GM19240 (cell line): ENCODE data around the gene HLA-DRB5.
"Not testable (repeated sequence)": the region's sequence is repeated elsewhere in the genome, so short reads cannot be mapped to it uniquely, and the experiment has no call there.

Experiments
- DNase-seq: peaks from one replicate; pipeline ENCODE4 v3.0.0; 2011; ENCODE audit warnings: low spot score; ENCODE audit not compliant: insufficient read length

The HLA-DRB5 gene

DNA sequence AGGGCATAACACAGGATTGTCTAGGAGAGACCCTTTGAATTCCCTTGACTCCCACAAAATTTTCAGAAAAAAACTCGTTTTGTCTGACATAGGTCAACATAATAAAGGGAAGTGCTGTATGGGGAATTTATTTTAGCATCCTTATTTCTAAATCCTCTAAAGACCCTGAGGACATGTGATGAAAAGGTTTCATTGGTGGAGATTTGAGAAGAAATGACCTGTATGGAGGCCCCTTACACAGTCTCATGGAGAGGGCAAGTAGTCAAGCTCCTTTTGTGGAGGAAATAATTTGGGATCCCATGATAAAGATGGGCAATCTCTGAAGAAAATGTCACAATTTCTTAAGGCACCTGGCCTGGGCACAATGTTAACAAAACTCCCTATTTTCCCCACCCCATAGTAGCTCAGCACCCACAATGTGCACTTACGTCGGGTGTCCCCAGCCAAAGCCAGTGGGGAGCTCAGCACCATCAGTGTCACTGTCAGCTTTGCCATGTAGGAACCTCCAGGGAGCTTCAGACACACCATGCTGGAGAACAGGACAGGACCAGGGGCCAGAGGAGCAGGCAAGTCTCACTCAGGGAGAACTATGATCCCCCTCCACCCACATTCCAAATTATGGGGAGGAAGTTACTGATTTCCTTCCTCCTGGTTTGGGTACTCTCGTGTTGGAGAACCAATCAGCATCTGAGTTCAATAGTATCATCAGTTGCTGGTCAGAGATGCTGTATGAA, at the start of gene HLA-DRB5:
Gene HLA-DRB5, minus strand, starts transcription at position 591 of the 734 bp plus-strand sequence. Its CDS starts 63 bp downstream, at position 528.
- peak; percentile 13 for DNase-seq

DNA sequence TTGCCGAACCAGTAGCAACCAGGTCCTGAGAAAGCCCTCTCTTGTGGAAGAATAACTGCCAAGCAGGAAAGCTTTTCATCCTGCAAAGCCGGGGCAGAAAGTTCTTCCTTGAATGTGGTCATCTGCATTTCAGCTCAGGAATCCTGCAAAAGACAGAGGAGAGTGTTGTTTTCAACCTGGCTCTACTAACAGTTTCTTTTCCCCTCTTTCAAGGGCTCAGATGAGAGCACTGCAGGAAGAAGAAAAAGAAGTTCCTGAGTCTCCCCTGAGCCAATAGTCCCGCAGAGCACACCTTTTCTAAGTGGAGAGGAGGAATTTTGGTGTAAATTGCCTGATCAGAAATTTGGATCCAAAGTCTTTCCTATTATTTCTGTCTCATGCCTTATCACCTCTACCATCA, 48.9 kb upstream of the HLA-DRB5 start:
- no peak for DNase-seq

DNA sequence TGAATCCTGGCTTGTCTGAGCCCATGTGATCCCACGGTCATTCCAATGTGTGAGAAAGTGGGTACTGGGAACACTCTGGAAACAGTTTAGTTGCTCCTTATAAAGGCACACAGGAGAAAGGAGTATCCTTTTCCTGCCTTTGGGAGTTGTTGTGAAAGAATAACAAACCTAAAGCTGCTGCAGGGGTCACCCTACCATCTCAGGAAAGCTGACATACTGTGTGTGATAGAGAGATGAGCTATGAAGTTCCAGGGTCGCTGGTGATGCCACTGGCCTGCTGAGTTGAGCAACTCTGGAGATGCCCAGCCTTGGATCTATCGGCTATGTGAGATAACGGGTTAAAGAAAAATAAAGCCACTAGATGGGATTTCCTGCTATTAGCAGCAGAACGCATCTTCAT, 47.4 kb upstream of the HLA-DRB5 start:
- not testable (repeated sequence) for DNase-seq

DNA sequence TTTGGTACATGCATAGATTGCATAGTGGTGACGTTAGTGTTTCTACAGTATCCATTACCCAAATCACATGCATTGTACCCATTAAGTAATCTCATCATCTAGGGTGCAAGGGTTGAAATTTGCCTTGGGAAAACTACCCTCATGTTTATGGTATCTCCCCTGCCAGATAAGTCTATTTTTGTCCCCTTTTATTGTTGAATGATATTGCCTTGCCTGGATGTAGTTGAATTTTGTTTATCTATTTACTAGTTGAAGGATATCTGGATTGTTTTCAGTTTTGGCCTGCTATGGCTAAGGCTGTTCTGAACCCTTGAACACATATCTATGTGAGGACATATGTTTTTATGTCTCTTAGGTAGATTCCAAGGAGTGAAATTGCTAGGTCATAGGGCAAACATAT, 46.2 kb upstream of the HLA-DRB5 start:
- DNase-seq: no peak

DNA sequence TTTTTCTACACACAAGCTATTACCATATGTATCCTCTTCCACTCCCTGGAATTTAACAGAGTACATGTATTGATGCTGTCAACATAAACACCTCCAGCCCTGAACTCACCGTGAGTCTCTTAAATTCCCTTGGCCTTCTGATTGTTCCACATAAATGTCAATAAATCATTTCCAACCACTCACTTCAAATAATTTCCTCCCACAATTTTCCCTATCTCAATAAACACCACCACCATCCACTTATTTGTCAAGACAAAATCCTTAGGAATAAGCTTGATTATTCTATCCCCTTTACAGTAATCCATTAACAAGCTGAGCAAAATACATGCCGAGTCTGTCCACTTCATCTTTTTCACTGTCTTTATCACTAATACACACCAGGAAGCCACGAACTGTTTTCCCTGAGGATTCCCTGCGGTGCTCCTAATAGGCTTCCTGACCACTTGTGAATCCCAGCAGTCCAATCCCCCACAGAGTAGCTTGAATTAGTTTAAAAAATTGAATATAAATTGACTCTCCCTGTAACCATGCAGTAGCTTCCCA, 40.3 kb upstream of the HLA-DRB5 start:
- no peak for DNase-seq

DNA sequence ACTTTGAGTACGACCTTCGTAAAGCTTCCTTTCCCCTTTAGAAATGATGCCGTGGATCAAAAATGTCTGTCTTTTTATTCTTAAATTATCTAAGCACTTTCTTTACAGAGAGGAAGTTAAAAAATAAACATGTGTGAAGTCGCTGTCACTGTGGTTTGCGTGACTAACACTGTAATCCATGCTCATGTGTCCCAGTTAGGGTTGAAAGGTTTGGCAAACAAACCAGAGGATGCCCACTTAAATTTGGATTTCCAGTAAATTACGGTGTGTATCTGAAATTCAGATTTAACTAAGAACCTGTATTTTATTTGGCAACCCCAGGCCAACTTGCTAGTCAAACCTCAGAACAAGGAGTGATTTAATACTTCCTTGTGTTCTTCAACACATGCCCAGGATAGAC, 38.5 kb upstream of the HLA-DRB5 start:
- DNase-seq: no peak

DNA sequence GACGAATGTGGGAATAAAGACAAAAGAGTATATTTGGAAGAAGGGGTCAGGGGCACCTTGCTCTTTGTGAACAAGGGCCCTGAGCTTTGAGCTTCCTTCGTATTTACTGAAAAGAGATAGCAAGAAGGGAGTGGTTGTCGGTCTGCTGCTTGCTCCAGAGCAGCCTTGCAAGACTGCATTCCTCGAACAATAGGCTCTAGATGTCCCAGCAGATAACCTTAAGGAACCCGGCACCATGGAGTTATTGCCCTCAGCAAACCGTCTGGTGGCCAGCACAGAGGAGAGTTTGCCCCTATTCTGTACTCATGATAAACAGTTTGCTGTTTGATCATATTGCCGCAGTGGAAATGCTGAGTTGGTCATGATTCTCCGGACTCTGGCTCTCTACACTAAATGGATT, 36.9 kb upstream of the HLA-DRB5 start:
- no peak for DNase-seq

DNA sequence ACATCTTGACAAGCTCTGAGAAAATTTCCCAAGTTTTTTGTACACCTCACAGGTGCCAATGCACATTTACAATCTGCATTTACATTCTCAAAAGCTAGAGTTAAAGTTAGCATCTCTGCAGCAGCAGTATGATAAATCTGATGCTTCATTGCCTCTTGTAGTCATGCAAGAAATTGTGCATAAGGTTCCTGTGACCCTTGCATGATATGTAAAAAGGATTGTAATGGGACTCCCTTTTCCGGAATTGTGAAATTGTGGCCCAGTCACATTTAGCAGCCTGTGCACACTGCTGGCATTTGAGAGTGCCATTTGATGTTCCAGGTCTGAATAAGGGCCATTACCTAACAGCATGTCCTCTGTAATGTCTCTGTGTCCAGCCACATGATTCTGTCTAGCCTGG, 35.4 kb upstream of the HLA-DRB5 start:
- no peak for DNase-seq

DNA sequence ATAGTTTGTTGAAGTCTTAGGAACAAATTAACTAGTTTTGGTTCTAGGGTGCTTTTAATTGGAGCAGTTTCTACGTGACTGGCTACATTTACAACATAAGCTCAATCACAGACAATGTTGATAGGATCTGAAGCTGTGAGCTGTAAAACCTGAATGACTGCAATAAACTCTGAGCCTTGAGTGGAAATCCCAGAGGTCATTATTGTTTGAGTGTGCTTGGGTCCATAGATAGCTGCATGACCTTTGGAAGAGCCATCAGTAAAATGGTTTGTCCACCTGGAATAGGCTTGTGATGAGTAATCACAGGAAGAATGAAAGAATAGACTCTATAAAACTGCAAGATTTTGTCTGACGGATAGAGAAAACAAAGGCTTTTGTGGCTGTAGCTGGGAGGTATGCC, 32.9 kb upstream of the HLA-DRB5 start:
- DNase-seq: no peak

DNA sequence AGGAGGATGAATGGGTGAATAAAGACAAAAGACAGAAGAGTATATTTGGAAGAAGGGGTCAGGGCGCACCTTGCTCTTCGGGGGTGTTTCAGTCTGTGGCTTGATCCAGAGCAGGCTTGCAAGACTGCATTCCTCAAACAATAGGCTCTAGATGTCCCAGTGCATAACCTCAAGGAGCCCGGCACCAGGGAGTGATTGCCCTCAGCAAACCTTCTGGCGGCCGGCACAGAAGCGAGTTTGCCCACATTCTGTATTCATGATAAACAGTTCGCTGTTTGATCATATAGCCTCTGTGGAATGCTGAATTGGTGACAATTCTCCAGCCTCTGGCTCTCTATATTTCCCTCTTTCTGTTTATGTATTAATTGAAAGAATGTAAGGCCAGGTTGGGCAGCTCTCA, 29.7 kb upstream of the HLA-DRB5 start:
- no peak for DNase-seq

DNA sequence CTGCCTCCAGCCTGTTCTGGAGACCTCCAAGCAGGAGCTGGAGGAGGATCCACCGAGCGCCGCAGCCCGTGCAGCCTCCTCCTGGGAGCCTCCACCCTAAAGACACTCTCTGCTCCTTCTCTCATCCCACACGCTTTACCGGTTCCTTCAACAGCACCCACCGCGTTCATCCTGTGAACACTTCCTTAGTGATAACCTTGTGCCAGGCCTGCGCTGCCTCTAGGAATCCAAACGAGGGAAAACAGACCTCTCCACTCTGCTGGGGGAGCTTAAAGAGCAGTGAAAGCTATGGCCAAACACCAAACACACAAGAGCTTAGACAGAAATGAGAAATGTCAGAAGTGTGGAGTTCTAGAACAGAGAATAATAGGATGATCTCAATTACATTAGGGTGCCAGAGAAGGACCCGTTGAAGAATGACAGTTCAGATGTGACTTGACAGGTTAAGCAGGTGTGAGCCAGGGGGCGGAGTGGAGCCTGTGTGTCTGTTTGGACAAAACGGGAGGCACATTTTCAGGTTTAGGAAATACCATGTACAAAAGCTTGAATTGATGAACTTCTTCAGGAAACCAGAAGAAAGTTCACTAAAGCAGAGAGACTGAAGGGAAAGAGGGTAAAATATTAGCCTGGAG, 28.5 kb upstream of the HLA-DRB5 start:
- DNase-seq: no peak

DNA sequence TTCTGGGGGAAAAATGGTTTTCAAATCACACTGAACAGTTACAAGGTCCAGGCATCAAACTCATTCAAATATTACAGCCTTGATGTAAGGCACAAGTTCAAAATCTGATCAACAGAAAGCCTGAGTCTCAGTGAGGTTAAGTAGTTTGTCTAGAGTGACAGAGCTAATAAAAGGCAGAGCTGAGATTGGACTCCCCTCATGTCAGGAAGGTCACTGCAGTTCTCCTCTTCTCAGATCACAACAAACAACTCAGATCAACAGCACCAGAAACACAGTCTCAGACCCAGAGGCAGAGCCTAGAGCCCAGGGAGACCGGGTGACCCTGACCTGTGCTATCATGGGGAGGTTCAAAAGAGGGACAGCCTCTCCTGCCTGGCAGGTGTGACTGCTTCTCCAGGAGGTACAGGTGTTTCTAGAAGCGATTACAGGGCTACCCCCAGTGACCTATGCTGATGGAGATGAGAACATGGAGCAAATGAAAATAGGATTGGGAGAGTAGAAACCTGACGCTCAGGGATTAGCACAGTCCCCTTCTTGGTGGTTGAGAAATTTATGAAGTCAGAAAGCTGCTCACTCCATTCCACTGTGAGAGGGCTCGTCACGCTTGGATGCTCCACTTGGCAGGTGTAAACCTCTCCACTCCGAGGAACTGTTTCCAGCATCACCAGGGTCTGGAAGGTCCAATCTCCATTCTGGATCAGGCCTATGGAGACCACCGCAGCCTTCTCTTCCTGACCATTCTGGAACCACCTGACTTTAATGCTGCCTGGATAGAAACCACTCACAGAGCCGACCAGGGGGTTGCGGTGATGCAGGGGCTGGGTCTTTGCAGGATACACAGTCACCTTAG, 24.3 kb upstream of the HLA-DRB5 start:
- DNase-seq: no peak

DNA sequence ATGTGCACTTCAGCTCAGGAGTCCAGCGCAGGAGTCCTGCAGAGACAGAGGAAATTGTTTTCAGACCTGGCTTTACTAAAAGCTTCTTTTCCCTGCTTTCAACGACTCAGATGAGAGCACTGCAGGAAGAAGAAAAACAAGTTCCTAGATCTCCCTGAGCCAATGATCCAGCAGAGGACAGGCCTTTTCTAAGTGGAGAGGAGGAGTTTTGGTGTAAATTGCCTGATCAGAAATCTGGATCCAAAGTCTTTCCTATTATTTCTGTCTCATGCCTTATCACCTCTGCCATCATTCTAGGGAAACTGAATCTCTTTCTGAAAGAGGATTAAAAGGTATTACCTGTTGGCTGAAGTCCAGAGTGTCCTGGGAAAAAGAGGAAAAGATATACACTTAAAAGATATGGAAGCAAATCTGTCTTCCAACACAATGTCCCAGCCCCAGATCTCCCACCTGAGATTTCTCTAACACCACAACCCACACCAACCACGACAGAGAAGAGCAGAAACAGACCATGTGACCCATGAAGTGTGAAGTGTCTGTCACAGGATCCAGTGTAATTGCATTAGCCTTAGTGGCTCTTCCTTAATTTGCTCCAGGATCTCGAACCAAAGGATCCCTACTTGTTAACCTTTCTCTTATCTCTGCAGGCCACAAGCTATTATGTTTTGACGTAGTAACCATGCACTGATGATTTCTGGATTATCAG, 23.1 kb upstream of the HLA-DRB5 start:
- DNase-seq: no peak

DNA sequence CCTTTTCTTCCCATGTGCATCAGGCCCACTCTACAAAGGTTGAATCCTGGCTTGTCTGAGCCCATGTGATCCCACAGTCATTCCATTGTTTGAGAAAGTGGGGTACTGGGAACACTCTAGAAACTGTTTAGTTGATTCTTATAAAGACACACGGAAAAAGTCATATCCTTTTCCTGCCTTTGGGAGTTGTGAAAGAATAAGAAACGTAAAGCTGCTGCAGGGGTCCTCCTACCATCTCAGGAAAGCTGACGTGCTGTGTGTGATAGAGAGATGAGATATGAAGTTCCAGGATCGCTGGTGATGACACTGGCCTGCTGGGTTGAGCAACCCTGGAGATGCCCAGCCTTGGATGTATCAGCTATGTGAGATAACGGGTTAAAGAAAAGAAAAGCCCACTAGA, 21.3 kb upstream of the HLA-DRB5 start:
- DNase-seq: no peak

DNA sequence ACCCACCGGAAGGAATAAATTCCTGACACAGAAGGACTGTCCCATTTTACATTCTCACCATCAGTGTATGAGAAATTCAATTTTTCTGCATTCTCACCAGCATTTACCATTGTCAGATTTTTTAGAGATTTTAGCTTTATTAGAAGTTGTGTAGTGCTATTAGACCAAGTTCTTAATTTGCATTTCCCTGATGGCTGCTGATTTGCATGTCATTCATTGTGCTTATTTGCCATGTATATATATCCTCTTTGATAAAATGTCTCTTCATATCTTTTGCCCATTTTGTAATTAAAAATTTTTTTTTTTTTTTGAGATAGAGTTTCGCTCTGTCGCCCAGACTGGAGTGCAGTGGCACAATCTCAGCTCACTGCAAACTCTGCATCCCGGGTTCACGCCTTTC, 9.8 kb upstream of the HLA-DRB5 start:
- DNase-seq: no peak

DNA sequence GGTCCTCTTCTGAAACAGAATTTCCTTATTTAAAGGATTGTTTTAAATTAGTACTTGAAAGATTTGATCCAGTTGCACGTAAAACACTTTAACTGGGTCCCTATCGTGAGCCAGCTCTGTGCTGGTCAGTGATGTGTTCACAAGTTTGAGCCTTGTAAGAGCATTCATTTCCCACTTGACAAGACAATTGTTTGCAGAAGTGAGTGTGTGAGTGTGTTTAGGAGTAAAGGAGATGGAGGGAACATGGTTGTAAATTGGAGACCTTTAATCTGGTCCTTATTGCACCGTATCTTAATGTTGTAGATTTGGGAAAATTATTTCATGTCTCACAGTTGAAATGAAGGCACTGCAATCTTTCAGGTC, 325 bp upstream of the HLA-DRB5 start:
- DNase-seq: not testable (repeated sequence)

DNA sequence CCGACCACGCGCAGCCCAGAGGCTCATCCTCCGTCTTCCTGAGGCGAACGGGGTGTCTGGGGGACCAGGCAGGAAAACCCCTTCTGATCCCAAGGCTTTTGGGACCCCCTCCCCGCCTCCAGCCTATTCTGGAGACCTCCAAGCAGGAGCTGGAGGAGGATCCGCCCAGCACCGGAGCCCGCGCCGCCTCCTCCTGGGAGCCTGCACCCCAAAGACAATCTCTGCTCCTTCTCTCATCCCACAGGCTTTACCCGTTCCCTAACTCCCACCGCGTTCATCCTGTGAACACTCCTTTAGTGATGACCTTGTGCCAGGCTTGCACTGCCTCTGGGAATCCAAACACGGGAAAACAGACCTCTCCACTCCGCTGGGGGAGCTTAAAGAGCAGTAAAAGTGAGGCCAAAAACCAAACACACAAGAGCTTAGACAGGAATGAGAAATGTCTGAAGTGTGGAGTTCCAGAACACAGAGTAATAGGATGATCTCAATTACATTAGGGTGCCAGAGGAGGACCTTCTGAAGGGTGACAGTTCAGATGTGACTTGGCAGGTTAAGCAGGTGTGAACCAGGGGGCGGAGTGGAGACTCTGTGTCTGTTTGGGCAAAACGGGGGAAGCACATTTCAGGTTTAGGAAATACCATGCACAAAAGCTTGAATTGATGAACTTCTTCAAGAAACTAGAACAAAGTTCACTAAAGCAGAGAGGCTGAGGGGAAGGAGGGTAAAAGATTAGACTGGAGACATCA, 7.6 kb downstream of the HLA-DRB5 start:
- no peak for DNase-seq

DNA sequence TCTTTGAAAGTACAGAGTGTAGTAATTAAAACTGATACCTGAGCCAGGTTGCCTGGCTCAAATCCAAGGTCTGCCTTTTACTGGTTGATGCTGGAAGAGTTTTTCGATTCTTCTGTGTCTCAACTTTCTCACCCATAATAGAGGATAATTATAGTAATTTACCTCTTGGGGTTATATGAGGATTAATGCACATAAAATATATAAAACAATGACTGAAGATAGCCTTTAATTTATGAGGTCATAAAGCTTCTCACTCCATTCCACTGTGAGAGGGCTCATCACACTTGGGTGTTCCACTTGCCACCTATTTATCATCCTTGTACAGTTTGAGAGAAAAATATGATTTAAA, 10.2 kb downstream of the HLA-DRB5 start:
- DNase-seq: no peak

DNA sequence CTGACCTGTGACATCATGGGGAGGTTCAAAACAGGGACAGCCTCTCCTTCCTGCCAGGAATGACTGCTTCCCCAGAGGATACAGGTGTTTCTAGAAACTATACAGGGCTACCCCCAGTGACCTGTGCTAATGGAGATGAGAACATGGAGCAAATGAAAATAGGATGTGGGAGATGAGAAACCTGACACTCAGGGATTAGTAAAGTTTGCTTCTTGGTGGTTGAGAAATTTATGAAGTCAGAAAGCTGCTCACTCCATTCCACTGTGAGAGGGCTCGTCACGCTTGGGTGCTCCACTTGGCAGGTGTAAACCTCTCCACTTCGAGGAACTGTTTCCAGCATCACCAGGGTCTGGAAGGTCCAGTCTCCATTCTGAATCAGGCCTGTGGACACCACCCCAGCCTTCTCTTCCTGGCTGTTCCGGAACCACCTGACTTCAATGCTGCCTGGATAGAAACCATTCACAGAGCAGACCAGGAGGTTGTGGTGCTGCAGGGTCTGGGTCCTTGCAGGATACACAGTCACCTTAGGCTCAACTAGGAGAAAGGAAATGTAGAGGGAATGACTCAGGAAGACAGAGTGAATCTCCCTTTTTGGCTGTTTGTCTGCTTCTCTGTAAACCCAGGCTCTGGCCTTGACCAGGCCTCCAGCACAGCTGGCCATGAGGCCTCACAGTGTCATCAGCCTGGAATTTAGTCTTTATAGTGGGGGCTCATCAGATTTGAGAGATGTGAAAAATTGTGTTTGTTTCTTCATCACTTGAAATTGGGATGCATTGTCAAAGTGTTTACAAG, 10.8 kb downstream of the HLA-DRB5 start:
- no peak for DNase-seq
